Psoas muscle (tissue), 8 donors: Measurements from ENCODE around the gene ZNF532. TPM values are rescaled to one million over a fixed set of nuclear protein-coding genes. Genes with fewer than 3 reads are reported as not detected.
A peak's percentile ranks its signal among the peaks of the same experiment; 100 is the strongest.

Experiments used
- ATAC-seq, 4 donors: fragments of 200-7000 bp; cut with Tn5 transposase; one replicate each; pipeline ENCODE4 v1.9.1; 2020; ENCODE audit warnings: moderate library complexity in 3 of 4, mild to moderate bottlenecking in 2 of 4
- DNase-seq, 2 donors: peaks; one replicate each; pipeline ENCODE4 v3.0.0-alpha.2; 2020
- H3K27ac ChIP-seq: fragments of 200-600 bp; one replicate; pipeline ENCODE4 v1.8.0; 2022
- H3K27me3 ChIP-seq, 3 donors: fragments of 200-600 bp in 1 of 3; one replicate each; pipeline versions ENCODE4 v1.6.1 to v1.8.0; 2013 to 2022; ENCODE audit warnings: low read length in 2 of 3, mild to moderate bottlenecking in 2 of 3, moderate library complexity in 1 of 3; ENCODE audit not compliant: insufficient read depth in 3 of 3
- H3K36me3 ChIP-seq, 2 donors: fragments of 200-600 bp in 1 of 2; one replicate each; pipeline versions ENCODE4 v1.6.1 to v1.8.0; 2013 to 2022; ENCODE audit warnings: low read depth in 1 of 2, mild to moderate bottlenecking in 1 of 2, moderate library complexity in 1 of 2; ENCODE audit not compliant: insufficient read depth in 1 of 2
- H3K4me1 ChIP-seq: fragments of 200-600 bp; one replicate; pipeline ENCODE4 v1.8.0; 2022
- H3K4me3 ChIP-seq: fragments of 200-600 bp; one replicate; pipeline ENCODE4 v1.8.0; 2022; ENCODE audit warnings: mild to moderate bottlenecking
- H3K9me3 ChIP-seq: fragments of 200-600 bp; one replicate; pipeline ENCODE4 v1.8.0; 2022
- WGBS, 3 donors: extraction: QIAGEN DNeasy Blood & Tissue Kit; methylation state at CpG; one replicate each; pipeline versions ENCODE4 v1.1.6 to v1.1.7; 2013; 5-methylcytosine and 5-hydroxymethylcytosine counted together
- intact Hi-C, 2 donors: fragments of 100-400 bp; cut with DNase I; formaldehyde crosslinking; loops; one replicate each; pipeline versions ENCODE4 v1.11.0 to v1.14.2; 2022
- polyA plus RNA-seq, 3 donors: library from polyadenylated mRNA; stranded (reverse); fragments of 200-250 nt; gene quantifications; one replicate each; pipeline ENCODE4 v1.2.3, GENCODE V29; 2013
- total RNA-seq, 4 donors: library from RNA; stranded (reverse); fragmentation: NEBNext Ultra II Directional in 2 of 4; extraction: Animal tissue kit (Norgen Biotek cat#: 25700) in 2 of 4; gene quantifications; one replicate each; pipeline versions ENCODE4 v1.2.1 to v1.2.4, GENCODE V29; 2021 to 2023
- TF ChIP-seq, protein P1 (sequence below): fragments of 200-600 bp; IDR thresholded peaks from one replicate; pipeline ENCODE4 v1.8.0; 2022; ENCODE audit warnings: antibody characterized with exemption
- donor health status: healthy with polysubstance abuse.
- donor health status: DM: no; HTN: no; CAD: no; lungs with moderate emphysema.
- donor health status: Bipolar disorder and iron deficiency.
- donor health status: healthy.
- donor health status: DM: yes; HTN: yes; CAD: no.
- donor health status: DM: no; HTN: no; CAD: no.
- donor health status: DM: no; HTN: no; CAD: no.
- donor health status: DM: yes; HTN: yes; CAD: no.

The ZNF532 gene
- total and polyA plus RNA-seq, 7 donors: 13.6 to 105 (median 68.8) TPM

DNA sequence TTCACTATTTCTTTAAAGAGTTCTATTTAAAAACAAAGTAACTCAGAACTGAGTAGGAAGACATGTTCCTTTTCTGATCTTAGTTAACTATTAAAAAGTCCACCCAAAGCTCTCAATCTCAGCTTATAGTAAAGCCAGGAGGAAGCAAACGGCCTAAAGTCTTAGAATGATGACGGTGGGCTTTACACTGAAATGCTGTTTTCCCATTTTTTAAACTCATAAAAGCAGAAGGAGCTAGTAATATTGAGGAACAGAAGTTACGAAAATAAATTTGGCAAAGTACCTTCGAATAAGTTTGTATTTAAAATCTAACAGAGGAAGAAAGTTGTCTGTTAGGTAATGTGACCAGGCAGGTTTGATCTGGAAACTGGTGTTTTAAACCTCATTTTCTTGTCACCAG is 111.1 kb downstream of the ZNF532 start:
- ATAC-seq: no peak
- H3K9me3 ChIP-seq: no peaks in the 10 kb centered on the region
- H3K4me1 ChIP-seq: peaks cover 29% of the 10 kb centered on the region
- intact Hi-C loops: no loop called here
- DNase-seq: no peak
- WGBS, 3 donors: 81 to 89% (median 84%) methylated on average over 4 of the region's 4 CpGs
- H3K4me3 ChIP-seq: no peak overlapping the region
- peak overlapping the region; percentile 44 for H3K27ac ChIP-seq
- TF ChIP-seq, protein P1, sequence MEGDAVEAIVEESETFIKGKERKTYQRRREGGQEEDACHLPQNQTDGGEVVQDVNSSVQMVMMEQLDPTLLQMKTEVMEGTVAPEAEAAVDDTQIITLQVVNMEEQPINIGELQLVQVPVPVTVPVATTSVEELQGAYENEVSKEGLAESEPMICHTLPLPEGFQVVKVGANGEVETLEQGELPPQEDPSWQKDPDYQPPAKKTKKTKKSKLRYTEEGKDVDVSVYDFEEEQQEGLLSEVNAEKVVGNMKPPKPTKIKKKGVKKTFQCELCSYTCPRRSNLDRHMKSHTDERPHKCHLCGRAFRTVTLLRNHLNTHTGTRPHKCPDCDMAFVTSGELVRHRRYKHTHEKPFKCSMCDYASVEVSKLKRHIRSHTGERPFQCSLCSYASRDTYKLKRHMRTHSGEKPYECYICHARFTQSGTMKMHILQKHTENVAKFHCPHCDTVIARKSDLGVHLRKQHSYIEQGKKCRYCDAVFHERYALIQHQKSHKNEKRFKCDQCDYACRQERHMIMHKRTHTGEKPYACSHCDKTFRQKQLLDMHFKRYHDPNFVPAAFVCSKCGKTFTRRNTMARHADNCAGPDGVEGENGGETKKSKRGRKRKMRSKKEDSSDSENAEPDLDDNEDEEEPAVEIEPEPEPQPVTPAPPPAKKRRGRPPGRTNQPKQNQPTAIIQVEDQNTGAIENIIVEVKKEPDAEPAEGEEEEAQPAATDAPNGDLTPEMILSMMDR: no peak
- H3K27me3 ChIP-seq: no peaks in the 10 kb centered on the region
- H3K36me3 ChIP-seq: peaks cover 0 to 27% of the 10 kb centered on the region in 2 donors

DNA sequence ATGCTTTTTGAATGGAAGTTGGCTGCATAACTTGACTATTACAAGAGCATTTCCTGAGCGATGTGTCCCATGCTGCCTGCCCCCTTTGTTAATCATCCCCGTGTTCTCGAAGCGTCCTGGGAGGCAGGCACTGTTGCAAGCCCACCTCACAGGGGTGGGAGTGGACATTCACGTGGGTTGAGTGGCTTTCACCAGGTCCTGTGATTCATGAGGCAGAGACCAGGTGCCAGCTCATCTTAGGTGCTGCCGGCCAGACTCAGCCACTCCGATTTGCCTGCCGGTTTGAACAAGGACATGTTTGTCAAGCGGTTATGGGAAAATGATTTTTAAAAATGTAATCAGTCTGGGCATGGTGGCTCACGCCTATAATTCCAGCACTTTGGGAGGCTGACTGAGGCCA is 112.5 kb downstream of the ZNF532 start:
- peak; percentile 78 to 94 (median 92) for ATAC-seq
- WGBS, 3 donors: 61 to 81% (median 63%) methylated on average over 10 of the region's 10 CpGs
- TF ChIP-seq, protein P1: no peak

DNA sequence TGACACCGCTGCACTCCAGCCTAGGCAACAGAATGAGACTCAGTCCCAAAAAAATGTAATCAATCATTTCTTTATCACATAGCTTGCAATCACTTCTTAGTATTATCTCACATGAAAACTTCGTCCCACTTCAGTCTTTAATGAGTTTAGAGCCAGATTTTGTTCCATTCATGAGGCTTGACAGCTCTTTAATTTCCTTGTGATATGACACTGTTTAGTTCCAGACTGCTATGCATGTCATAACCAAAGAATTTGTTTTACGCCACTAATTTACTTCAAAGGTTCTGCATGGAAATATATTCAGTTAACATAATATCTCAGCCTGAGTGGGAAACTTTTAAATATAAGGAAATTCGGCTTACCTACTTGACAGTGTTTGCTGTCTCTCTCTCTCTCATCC is 113.1 kb downstream of the ZNF532 start:
- no peak overlapping the region for H3K4me3 ChIP-seq
- ATAC-seq (no peak), DNase-seq (no peak)
- WGBS, 3 donors: 68 to 86% (median 74%) methylated on average over 4 of the region's 4 CpGs
- no peaks in the 10 kb centered on the region for H3K27me3 ChIP-seq
- TF ChIP-seq, protein P1: no peak
- peak overlapping the region; percentile 38 for H3K27ac ChIP-seq
- H3K36me3 ChIP-seq: peaks cover 0 to 45% of the 10 kb centered on the region in 2 donors
- intact Hi-C loops: no loop called here
- H3K4me1 ChIP-seq: peaks cover 21% of the 10 kb centered on the region
- H3K9me3 ChIP-seq: no peaks in the 10 kb centered on the region

More for the DNA sequence above, 112.5 kb downstream of the ZNF532 start:
- H3K4me3 ChIP-seq: no peak overlapping the region
- no peaks in the 10 kb centered on the region for H3K9me3 ChIP-seq
- peaks cover 21% of the 10 kb centered on the region for H3K4me1 ChIP-seq
- peaks cover 0 to 41% of the 10 kb centered on the region in 2 donors for H3K36me3 ChIP-seq
- peak; percentile 43 to 75 for DNase-seq
- peak overlapping the region; percentile 38 for H3K27ac ChIP-seq
- intact Hi-C loops: no loop called here
- H3K27me3 ChIP-seq: no peaks in the 10 kb centered on the region

DNA sequence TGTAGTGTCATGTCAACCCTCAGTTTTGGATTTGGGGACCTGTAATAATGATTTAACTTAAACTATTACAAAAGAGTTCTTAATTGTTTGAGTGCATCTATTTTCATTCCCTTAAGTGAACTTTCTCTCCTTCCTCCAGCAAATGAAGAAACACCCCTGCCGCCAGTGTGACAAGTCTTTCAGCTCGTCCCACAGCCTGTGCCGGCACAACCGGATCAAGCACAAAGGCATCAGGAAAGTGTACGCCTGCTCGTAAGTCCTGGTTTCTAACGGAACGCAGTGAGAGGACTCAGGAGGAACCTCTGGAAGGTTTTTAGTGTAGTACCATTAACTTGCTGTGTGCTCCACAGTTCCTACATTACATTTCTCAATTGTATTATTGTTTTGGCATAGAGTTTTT is 114.2 kb downstream of the ZNF532 start:
- Histone ChIP-seq H3K27ac (no peak overlapping the region), H3K4me3 (no peak overlapping the region), H3K9me3 (no peaks in the 10 kb centered on the region), H3K4me1 (peaks cover 21% of the 10 kb centered on the region), H3K27me3 (no peaks in the 10 kb centered on the region), H3K36me3 (peaks cover 0 to 52% of the 10 kb centered on the region in 2 donors)
- DNase-seq: no peak
- TF ChIP-seq, protein P1: no peak
- intact Hi-C loops: no loop called here
- 92 to 96% (median 93%) methylated on average over 8 of the region's 8 CpGs for WGBS, 3 donors
- ATAC-seq: no peak

DNA sequence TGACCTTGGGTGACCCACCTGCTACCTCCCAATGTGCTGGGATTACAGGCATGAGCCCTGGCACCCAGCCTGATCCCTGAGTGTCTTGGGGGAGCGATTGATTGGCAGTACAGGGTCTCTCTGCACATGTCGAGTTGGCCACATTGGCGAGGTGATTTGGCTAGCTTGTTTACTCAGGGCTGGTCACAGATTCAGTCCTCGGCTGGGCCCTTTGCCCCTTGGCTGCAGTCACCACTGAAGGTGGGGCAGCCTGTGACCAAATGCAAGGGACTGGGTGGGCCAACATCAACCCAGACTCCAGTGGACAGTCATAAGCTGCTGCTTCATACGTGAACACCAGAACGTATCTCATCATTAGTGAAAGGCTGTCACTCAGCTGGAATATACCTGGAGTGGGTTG is 114.9 kb downstream of the ZNF532 start:
- Histone ChIP-seq H3K9me3 (no peaks in the 10 kb centered on the region), H3K27me3 (no peaks in the 10 kb centered on the region), H3K36me3 (peaks cover 0 to 59% of the 10 kb centered on the region in 2 donors), H3K4me1 (peaks cover 21% of the 10 kb centered on the region), H3K27ac (peak overlapping the region; percentile 0), H3K4me3 (no peak overlapping the region)
- no peak for DNase-seq
- ATAC-seq: no peak
- WGBS, 3 donors: 44 to 60% (median 48%) methylated on average over 6 of the region's 6 CpGs
- TF ChIP-seq, protein P1: no peak
- intact Hi-C loops: no loop called here
